B cell (primary cell): Measurements from ENCODE around the gene ZC3H7B.

Experiments used
- EZH2 ChIP-seq: IDR thresholded peaks from 2 replicates; pipeline ENCODE4 v1.6.1; 2012; ENCODE audit warnings: borderline replicate concordance, low read depth, mild to moderate bottlenecking, moderate library complexity, low read length; ENCODE audit not compliant: insufficient read depth, poor library complexity, severe bottlenecking
- TF ChIP-seq, protein P1 (sequence below): fragments of 200-600 bp; IDR thresholded peaks from one replicate; pipeline ENCODE4 v1.8.0; 2022; ENCODE audit warnings: antibody characterized with exemption, mild to moderate bottlenecking

- TF ChIP-seq, protein P1, sequence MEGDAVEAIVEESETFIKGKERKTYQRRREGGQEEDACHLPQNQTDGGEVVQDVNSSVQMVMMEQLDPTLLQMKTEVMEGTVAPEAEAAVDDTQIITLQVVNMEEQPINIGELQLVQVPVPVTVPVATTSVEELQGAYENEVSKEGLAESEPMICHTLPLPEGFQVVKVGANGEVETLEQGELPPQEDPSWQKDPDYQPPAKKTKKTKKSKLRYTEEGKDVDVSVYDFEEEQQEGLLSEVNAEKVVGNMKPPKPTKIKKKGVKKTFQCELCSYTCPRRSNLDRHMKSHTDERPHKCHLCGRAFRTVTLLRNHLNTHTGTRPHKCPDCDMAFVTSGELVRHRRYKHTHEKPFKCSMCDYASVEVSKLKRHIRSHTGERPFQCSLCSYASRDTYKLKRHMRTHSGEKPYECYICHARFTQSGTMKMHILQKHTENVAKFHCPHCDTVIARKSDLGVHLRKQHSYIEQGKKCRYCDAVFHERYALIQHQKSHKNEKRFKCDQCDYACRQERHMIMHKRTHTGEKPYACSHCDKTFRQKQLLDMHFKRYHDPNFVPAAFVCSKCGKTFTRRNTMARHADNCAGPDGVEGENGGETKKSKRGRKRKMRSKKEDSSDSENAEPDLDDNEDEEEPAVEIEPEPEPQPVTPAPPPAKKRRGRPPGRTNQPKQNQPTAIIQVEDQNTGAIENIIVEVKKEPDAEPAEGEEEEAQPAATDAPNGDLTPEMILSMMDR, result no peak
- no peak for TF ChIP-seq EZH2
These were observed 55.9 kb downstream of the ZC3H7B start for GRCh38 chr22:41357191-41357590.
